AG09319 (cell line): ENCODE measurements around the gene SPIN1.

Experiments used
- DNase-seq: peaks from one replicate; pipeline ENCODE4 v3.0.0-alpha.2; 2010; ENCODE audit warnings: low read depth; ENCODE audit errors: extremely low read depth
- TF ChIP-seq, protein P1 (sequence below): IDR thresholded peaks from 2 replicates; pipeline ENCODE4 v1.5.1; 2011; ENCODE audit warnings: low read depth, mild to moderate bottlenecking, inconsistent platforms, low read length, moderate library complexity

SPIN1 gene

DNA sequence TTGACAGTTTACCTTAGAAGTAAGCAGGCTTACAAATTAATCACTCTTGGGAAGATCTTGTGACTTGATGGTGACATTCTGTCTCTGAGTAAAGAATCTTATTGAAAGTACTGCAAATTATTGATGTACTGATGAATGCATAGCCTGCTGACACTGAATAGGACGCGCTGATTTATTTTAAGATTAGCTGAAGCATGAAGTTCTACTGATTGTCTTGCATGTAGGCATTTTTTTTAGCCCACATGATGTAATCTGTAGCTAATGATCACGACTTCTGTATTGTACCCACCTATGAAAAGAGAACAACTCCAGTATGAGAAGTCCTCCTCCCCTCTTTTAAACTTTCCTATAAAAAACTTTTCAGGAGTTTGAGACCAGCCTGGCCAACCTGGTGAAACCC lies 28.3 kb upstream of the SPIN1 start:
- no peak for DNase-seq
- TF ChIP-seq, protein P1, sequence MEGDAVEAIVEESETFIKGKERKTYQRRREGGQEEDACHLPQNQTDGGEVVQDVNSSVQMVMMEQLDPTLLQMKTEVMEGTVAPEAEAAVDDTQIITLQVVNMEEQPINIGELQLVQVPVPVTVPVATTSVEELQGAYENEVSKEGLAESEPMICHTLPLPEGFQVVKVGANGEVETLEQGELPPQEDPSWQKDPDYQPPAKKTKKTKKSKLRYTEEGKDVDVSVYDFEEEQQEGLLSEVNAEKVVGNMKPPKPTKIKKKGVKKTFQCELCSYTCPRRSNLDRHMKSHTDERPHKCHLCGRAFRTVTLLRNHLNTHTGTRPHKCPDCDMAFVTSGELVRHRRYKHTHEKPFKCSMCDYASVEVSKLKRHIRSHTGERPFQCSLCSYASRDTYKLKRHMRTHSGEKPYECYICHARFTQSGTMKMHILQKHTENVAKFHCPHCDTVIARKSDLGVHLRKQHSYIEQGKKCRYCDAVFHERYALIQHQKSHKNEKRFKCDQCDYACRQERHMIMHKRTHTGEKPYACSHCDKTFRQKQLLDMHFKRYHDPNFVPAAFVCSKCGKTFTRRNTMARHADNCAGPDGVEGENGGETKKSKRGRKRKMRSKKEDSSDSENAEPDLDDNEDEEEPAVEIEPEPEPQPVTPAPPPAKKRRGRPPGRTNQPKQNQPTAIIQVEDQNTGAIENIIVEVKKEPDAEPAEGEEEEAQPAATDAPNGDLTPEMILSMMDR = no peak

GRCh38 chr9:88362681-88363080 lies 25.6 kb upstream of the SPIN1 start:
- TF ChIP-seq, protein P1 = no peak
- DNase-seq = no peak

DNA sequence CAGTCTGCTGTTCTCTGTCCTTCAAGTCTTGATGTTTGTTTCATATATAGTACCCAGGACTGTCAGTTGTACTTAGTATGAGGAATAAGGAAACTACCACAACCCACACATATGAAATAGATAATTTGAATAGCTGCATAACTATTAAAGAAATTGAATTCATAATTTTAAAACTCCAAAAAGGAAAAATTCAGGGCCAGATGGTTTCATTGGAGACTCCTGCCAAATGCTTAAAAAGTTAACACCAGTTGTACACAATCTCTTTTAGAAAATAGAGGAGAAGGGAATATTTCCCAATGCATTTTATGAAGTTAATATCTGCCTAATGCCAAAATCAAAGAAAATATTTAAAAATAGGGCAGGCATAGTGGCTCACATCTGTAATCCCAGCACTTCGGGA lies 24.6 kb upstream of the SPIN1 start:
- TF ChIP-seq, protein P1 = no peak
- no peak for DNase-seq

DNA sequence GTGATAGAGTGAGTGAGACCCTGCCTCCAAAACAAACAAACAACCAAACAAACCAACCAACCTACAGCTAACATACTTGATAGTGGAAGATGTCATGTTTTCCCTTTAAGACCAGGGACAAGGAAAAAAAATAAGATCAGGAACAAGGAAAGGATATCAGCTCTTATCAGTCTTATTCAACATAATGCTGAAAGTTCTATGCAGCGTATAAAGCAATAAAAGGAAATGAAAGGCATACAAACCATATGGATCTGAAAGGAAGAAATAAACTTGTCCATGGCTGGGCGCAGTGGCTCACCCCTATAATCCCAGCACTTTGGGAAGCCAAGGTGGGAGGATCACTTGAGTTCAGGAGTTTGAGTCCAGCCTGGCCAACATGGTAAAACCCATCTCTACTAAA lies 23.5 kb upstream of the SPIN1 start:
- no peak for DNase-seq
- TF ChIP-seq, protein P1 = no peak

GRCh38 chr9:88370346-88370745 lies 17.9 kb upstream of the SPIN1 start:
- DNase-seq = no peak
- TF ChIP-seq, protein P1 = no peak

DNA sequence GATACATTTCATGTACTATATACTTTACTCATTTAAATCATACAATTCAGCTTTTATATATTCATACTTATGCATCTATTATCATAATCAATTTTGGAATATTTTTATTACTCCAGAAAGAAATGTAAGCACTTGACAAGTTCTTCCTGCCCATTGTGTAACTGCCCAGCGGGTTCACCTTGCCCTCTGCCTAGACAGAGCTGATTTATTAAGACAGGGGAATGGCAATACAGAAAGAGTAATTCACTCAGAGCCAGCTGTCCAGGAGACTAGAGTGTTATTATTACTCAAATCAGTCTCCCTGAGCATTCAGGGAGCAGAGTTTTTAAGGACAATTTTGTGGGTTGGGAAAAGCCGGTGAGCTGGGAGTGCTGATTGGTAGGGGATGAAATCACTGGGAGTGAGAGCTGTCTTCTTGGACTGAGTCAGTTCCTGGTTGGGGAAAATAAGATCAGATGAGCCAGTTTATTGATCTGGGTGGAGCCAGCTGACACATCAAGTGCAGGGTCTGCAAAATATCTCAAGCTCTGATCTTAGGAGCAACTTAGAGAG lies 16.1 kb upstream of the SPIN1 start:
- TF ChIP-seq, protein P1 = no peak
- no peak for DNase-seq

DNA sequence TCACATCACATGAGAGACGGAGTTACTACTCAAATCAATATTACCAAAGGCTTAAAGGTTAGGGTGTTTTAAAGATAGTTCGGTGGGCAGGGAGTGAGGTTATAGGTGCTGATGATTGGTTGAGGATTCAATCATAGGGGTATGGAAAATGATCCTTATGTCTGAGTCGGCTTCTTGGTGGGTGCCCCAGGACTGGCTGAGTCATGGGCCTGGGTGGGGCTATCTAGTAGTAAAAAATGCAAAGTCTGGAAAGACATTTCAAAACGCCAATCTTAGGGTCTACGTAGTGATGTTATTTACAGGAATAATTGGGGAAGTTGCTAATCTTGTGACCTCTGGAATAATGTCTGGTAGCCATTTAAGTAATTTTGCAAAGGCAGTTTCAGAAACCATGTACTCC lies 15.2 kb upstream of the SPIN1 start:
- TF ChIP-seq, protein P1 = no peak
- DNase-seq = no peak
